NT2/D1 (cell line): ENCODE measurements around the gene ASB4.

Experiments
- SUZ12 ChIP-seq: IDR thresholded peaks from 2 replicates; pipeline ENCODE4 v1.6.1; 2011; ENCODE audit not compliant: insufficient read length, insufficient read depth; ENCODE audit errors: extremely low read depth
- ZNF274 ChIP-seq: IDR thresholded peaks from 2 replicates; pipeline ENCODE4 v1.6.1; 2011; ENCODE audit warnings: mild to moderate bottlenecking, low read depth, low read length

GRCh38 chr7:95511716-95512260 is 26.0 kb downstream of the ASB4 start:
- TF ChIP-seq ZNF274 (no peak), SUZ12 (no peak)
